Measurements from ENCODE around the gene BRD3.

The BRD3 gene

GRCh38 chr9:133981589-133981957 lies 86.3 kb downstream of the BRD3 start:
- DNase-seq (ENCODE audit: low read depth): no peak
- TF ChIP-seq, protein P1, sequence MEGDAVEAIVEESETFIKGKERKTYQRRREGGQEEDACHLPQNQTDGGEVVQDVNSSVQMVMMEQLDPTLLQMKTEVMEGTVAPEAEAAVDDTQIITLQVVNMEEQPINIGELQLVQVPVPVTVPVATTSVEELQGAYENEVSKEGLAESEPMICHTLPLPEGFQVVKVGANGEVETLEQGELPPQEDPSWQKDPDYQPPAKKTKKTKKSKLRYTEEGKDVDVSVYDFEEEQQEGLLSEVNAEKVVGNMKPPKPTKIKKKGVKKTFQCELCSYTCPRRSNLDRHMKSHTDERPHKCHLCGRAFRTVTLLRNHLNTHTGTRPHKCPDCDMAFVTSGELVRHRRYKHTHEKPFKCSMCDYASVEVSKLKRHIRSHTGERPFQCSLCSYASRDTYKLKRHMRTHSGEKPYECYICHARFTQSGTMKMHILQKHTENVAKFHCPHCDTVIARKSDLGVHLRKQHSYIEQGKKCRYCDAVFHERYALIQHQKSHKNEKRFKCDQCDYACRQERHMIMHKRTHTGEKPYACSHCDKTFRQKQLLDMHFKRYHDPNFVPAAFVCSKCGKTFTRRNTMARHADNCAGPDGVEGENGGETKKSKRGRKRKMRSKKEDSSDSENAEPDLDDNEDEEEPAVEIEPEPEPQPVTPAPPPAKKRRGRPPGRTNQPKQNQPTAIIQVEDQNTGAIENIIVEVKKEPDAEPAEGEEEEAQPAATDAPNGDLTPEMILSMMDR (conservative IDR thresholded peaks at IDR 0.05; ENCODE audit: control insufficient read depth, insufficient read depth, low read depth, low read length): no peak
- no peak overlapping the region for H3K4me3 ChIP-seq (ENCODE audit: control insufficient read depth, low read depth, low read length)

DNA sequence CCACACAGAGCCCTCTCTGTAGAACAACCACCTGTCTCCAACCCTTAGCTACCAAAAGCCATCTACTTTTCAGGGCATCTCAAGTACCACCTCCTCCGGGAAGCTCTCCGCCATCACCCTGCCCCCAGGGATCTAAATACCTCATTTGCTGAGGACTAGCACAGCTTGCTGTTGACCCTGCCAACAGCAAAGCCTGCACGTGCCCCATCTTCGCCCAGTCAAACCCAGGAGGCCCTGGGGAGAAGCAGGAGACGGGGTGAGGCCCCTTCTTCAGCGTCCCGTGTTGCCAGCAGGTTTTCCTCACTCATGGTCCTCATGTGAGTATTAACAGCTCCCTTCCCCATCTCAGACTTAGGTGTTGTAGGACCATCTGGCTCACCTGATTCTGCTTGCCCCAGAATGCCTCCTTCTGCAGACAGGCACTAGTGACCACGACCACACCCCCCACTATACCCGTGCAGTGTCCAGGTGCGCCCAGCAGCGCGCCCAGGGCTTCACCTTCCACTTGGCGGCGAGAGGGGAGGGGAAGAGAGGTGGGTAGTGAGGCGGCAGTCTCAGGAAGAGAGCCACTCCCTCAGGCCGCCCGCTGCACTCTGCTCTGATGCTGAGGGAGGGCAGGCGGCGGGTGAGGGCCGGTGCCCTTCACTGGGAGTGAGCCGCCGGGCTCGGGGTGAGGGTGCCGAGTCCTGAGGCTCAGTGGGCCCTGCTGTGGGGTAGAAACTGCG lies 86.8 kb downstream of the BRD3 start:
- DNase-seq (ENCODE audit: low read depth): no peak
- no peak overlapping the region for H3K4me3 ChIP-seq (ENCODE audit: control insufficient read depth, low read depth, low read length)
- TF ChIP-seq, protein P1 (conservative IDR thresholded peaks at IDR 0.05; ENCODE audit: control insufficient read depth, insufficient read depth, low read depth, low read length): no peak

All from fibroblast of mammary gland (primary cell).